Parathyroid adenoma (tissue), 2 donors: Measurements from ENCODE around the gene BRD3OS.

Experiments used
- H2AFZ ChIP-seq: fragments of 300-600 bp; sonication (generic); one replicate; pipeline ENCODE4 v1.7.0; 2017; ENCODE audit warnings: antibody characterized with exemption, mild to moderate bottlenecking
- H3K27ac ChIP-seq: fragments of 300-600 bp; sonication (generic); one replicate; pipeline ENCODE4 v1.7.0; 2017
- H3K27me3 ChIP-seq: fragments of 300-600 bp; sonication (generic); one replicate; pipeline ENCODE4 v1.7.0; 2017; ENCODE audit warnings: low read length; ENCODE audit not compliant: control insufficient read depth, insufficient read depth
- H3K36me3 ChIP-seq: fragments of 300-600 bp; sonication (generic); one replicate; pipeline ENCODE4 v1.7.0; 2017; ENCODE audit warnings: low read length; ENCODE audit not compliant: control insufficient read depth, insufficient read depth
- H3K4me1 ChIP-seq: fragments of 300-600 bp; sonication (generic); one replicate; pipeline ENCODE4 v1.7.0; 2017; ENCODE audit warnings: control low read depth
- H3K4me2 ChIP-seq: fragments of 300-600 bp; sonication (generic); one replicate; pipeline ENCODE4 v1.7.0; 2017; ENCODE audit warnings: low read length
- H3K4me3 ChIP-seq: fragments of 300-600 bp; sonication (generic); one replicate; pipeline ENCODE4 v1.7.0; 2017; ENCODE audit warnings: low read depth, low read length
- H3K79me2 ChIP-seq: fragments of 300-600 bp; sonication (generic); one replicate; pipeline ENCODE4 v1.7.0; 2017; ENCODE audit warnings: control low read depth
- H3K9ac ChIP-seq: fragments of 300-600 bp; sonication (generic); one replicate; pipeline ENCODE4 v1.7.0; 2017; ENCODE audit warnings: mild to moderate bottlenecking
- H3K9me3 ChIP-seq: fragments of 300-600 bp; sonication (generic); one replicate; pipeline ENCODE4 v1.7.0; 2017; ENCODE audit warnings: low read length; ENCODE audit not compliant: control insufficient read depth
- TF ChIP-seq, protein P1 (sequence below): fragments of 300-600 bp; sonication (generic); IDR thresholded peaks from one replicate; pipeline ENCODE4 v1.7.0; 2017; ENCODE audit warnings: antibody characterized with exemption, mild to moderate bottlenecking
- donor health status: primary hyperparathyroidism.

BRD3OS gene

DNA sequence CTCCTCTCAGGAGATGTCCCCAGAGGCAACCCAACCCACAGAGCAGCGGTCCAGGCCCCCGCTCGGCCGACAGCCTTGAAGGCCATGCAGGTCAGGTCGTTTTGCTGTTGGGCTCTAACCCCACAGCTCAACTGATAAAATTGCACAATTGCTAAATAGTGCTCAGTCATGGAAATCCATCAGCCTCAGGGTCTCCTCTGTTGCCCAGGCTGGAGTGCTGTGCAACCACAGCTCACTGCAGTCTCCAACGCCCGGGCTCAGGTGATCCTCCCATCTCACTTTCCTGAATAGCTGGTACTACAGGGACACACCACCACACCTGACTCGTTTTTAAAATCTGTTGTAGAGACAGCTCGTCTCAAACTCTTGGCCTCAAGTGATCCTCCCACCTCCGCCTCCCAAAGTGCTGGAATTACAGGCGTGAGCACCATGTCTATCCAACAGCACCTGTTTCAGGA lies 18.3 kb downstream of the BRD3OS start:
- no peak overlapping the region for H3K4me2 ChIP-seq
- H3K4me3 ChIP-seq, result no peak overlapping the region
- no peaks in the 10 kb centered on the region for H3K9me3 ChIP-seq
- H3K9ac ChIP-seq, result no peak overlapping the region
- TF ChIP-seq, protein P1, sequence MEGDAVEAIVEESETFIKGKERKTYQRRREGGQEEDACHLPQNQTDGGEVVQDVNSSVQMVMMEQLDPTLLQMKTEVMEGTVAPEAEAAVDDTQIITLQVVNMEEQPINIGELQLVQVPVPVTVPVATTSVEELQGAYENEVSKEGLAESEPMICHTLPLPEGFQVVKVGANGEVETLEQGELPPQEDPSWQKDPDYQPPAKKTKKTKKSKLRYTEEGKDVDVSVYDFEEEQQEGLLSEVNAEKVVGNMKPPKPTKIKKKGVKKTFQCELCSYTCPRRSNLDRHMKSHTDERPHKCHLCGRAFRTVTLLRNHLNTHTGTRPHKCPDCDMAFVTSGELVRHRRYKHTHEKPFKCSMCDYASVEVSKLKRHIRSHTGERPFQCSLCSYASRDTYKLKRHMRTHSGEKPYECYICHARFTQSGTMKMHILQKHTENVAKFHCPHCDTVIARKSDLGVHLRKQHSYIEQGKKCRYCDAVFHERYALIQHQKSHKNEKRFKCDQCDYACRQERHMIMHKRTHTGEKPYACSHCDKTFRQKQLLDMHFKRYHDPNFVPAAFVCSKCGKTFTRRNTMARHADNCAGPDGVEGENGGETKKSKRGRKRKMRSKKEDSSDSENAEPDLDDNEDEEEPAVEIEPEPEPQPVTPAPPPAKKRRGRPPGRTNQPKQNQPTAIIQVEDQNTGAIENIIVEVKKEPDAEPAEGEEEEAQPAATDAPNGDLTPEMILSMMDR, result no peak
- no peaks in the 10 kb centered on the region for H3K27me3 ChIP-seq
- H3K36me3 ChIP-seq, result no peaks in the 10 kb centered on the region
- no peaks in the 10 kb centered on the region for H3K4me1 ChIP-seq
- H3K79me2 ChIP-seq, result no peaks in the 10 kb centered on the region
- H3K27ac ChIP-seq, result no peak overlapping the region
- no peak overlapping the region for H2AFZ ChIP-seq

DNA sequence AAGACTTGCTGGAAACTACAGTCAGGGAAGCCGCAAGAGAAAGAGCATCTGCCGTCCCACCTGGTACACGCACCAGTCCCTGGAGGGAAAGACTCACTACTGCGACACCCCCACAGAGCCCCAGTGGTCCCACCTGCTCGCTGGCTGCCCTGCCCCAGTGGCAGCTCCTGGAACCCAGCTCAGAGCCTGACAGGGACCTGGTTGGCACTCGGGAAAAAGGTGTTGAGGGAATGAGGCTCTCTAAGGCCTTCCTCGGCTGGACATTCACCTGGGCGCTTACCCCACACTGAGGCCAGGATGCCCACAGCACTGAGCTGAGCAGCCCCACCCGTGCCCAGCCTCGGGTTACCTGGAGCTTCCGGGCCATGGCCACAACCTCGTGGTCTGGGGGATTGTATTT lies 19.7 kb downstream of the BRD3OS start:
- Histone ChIP-seq H3K4me1 (no peaks in the 10 kb centered on the region), H3K27ac (no peak overlapping the region), H2AFZ (no peak overlapping the region), H3K27me3 (no peaks in the 10 kb centered on the region), H3K4me3 (no peak overlapping the region), H3K9me3 (no peaks in the 10 kb centered on the region), H3K36me3 (no peaks in the 10 kb centered on the region), H3K9ac (no peak overlapping the region), H3K79me2 (no peaks in the 10 kb centered on the region), H3K4me2 (no peak overlapping the region)
- TF ChIP-seq, protein P1, result no peak

DNA sequence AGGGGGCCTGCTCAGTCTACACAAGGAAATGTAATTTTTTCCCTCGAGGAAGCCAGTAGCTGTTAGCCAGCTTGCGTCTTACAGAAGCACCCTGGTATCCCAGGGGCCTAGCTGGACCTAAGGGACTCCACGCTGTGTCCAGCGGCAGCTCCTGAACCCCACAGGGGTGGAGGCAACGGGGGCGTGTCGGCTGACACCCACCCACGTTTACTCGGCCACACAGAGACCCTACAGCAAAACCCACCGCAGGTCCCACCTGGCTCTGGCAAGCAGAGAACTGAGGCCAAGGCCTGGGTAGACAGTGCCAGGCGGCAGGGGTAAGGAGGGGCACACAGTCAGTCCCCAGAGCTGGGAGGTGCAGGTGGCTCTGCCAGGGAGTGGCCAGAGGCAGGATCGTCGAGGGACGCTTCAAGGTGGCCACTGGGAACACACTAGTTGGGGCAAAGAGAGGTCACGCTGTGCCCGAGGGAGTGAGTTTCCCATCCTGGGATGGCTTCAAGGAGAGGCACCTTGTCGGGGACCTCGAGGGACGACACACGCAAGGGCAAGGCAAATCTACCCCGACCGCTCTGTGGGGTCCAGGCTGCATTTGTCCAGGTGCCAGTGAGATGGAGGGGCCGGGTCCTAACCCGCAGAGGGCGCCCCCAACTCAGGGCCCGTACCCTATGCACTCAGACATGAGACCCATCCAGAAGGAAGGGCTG lies 20.7 kb downstream of the BRD3OS start:
- TF ChIP-seq, protein P1, result no peak
- no peaks in the 10 kb centered on the region for H3K27me3 ChIP-seq
- no peak overlapping the region for H3K27ac ChIP-seq

DNA sequence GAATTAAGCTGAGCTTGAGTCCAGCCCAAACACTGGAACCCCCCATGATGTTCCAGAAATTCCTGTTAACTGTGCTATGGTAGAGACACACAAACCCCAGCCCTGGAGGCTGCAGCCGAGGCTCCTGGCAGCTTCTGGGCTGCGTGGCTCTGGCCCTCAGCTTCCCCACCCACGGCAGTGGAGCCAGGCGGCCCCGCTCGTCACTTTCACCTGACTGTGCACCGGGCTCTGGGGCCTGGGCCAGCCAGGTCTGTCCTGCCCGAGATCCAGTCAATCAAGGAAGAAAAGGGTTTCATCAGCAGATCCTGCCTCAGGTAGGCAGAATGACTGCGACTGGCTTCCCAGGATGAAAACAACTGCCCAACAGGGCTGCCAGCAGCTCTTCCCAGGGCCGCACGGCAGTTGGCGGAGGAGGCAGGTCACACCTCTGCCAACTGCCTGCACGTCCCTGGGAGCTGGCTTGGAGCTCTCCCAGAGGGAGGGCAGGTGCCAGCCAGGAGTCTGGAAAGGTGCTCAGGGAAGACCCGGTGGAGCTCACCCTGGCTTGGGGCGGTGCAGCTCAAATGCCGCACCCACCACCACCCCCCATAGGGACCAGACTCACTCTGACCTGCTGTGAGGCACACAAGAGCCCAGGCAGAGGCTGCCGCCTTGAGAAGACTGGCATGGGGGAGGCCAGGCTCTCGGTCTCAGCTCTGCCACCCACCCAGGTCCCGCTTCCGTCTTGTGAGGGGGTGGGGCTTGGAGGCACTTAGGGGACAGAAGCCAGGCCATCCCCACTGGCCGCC lies 21.8 kb downstream of the BRD3OS start:
- H3K27ac ChIP-seq, result no peak overlapping the region
- H3K9ac ChIP-seq, result no peak overlapping the region
- H3K27me3 ChIP-seq, result no peaks in the 10 kb centered on the region
- H3K4me1 ChIP-seq, result no peaks in the 10 kb centered on the region
- no peaks in the 10 kb centered on the region for H3K36me3 ChIP-seq
- no peaks in the 10 kb centered on the region for H3K9me3 ChIP-seq
- TF ChIP-seq, protein P1, result no peak
- H3K79me2 ChIP-seq, result no peaks in the 10 kb centered on the region
- H3K4me2 ChIP-seq, result peak overlapping the region; percentile 26
- H3K4me3 ChIP-seq, result no peak overlapping the region
- H2AFZ ChIP-seq, result no peak overlapping the region

More for the DNA sequence above, 20.7 kb downstream of the BRD3OS start:
- H3K79me2 ChIP-seq, result no peaks in the 10 kb centered on the region
- H3K9me3 ChIP-seq, result no peaks in the 10 kb centered on the region
- no peaks in the 10 kb centered on the region for H3K4me1 ChIP-seq
- no peak overlapping the region for H3K4me3 ChIP-seq
- H2AFZ ChIP-seq, result no peak overlapping the region
- no peak overlapping the region for H3K9ac ChIP-seq
- no peaks in the 10 kb centered on the region for H3K36me3 ChIP-seq
- no peak overlapping the region for H3K4me2 ChIP-seq
